HCT116 (cell line): Measurements from ENCODE around the gene PRKACA. TPM values are rescaled to one million over a fixed set of nuclear protein-coding genes. Genes with fewer than 3 reads are reported as not detected.
"Not testable (repeated sequence)": the region's sequence is repeated elsewhere in the genome, so short reads cannot be mapped to it uniquely, and the experiment has no call there.

Experiments
- ATAC-seq: fragments of 200-7000 bp; cut with Tn5 transposase; 2 replicates; pipeline ENCODE4 v1.9.1; 2020; ENCODE audit warnings: mild to moderate bottlenecking, moderate library complexity
- BruUV-seq: library from RNA; stranded (reverse); fragments of 400-500 nt; replicated peaks from 2 replicates; lab custom pipeline; 2021; lab: Mats Ljungman, UMichigan
- CTCF ChIA-PET: fragments of 300-600 bp; sonication (Branson Sonifier 250); formaldehyde crosslinking; loops from one replicate; lab custom pipeline; 2021; ENCODE audit warnings: antibody characterized with exemption; lab: Charles Lee
- POLR2A ChIA-PET: fragments of 300-600, 350-600 bp; sonication (Branson Sonifier 250); formaldehyde crosslinking; loops from one replicate; lab custom pipeline; 2021; ENCODE audit warnings: antibody characterized with exemption; lab: Charles Lee
- RAD21 ChIA-PET, 2 experiments: fragments of 300-600 bp; sonication (Branson Sonifier 250); formaldehyde crosslinking; loops; one replicate each; lab custom pipeline; 2023; ENCODE audit warnings: low total read pairs in 2 of 2; ENCODE audit not compliant: uncharacterized antibody in 2 of 2, unreplicated experiment in 2 of 2, low non-redundant PET in 1 of 2; lab: Charles Lee
- DNase-seq: peaks from one replicate; pipeline ENCODE4 v3.0.0-alpha.2; 2010; ENCODE audit warnings: low read depth, low spot score
- H2AFZ ChIP-seq: fragments of 200-600 bp; shearing (Covaris generic), sonication (generic); 2 replicates; pipeline ENCODE4 v1.6.1; 2017; ENCODE audit warnings: low read depth, mixed run types, mixed read lengths, antibody characterized with exemption, low read length; ENCODE audit not compliant: poor library complexity, severe bottlenecking
- H3K27ac ChIP-seq: 2 replicates; pipeline ENCODE4 v1.5.1; 2012; ENCODE audit warnings: low read depth, low read length
- H3K27me3 ChIP-seq: fragments of 200-600 bp; sonication (generic); 2 replicates; pipeline ENCODE4 v1.6.1; 2016; ENCODE audit warnings: mixed run types, low read length, mixed read lengths; ENCODE audit not compliant: insufficient read depth
- H3K36me3 ChIP-seq, 2 experiments: fragments of 200-500 bp in 1 of 2; fragments of 200-600 bp in 1 of 2; sonication (Bioruptor generic) in 1 of 2; sonication (generic) in 1 of 2; 2 replicates each; pipeline versions ENCODE4 v1.5.1 to v1.6.1; 2014 to 2016; ENCODE audit warnings: low read length in 2 of 2, inconsistent platforms in 1 of 2, mixed read lengths in 1 of 2, mixed run types in 1 of 2; ENCODE audit not compliant: insufficient read depth in 2 of 2, control insufficient read depth in 1 of 2
- H3K4me1 ChIP-seq, 2 experiments: fragments of 200-600 bp in 1 of 2; sonication (generic) in 1 of 2; 2 replicates each; pipeline versions ENCODE4 v1.5.1 to v1.6.1; 2012 to 2017; ENCODE audit warnings: low read length in 2 of 2, inconsistent platforms in 1 of 2, mild to moderate bottlenecking in 1 of 2, mixed read lengths in 1 of 2, mixed run types in 1 of 2, moderate library complexity in 1 of 2; ENCODE audit not compliant: insufficient read depth in 2 of 2, control insufficient read depth in 1 of 2
- H3K4me2 ChIP-seq: fragments of 200-600 bp; sonication (generic); 2 replicates; pipeline ENCODE4 v1.6.1; 2017; ENCODE audit warnings: mixed run types, low read length, mixed read lengths
- H3K4me3 ChIP-seq, 2 experiments: fragments of 200-600 bp in 1 of 2; sonication (generic) in 1 of 2; replicated peaks in 1 of 2; 2 replicates each; pipeline ENCODE4 v1.5.1; 2011 to 2016; ENCODE audit warnings: low read length in 2 of 2, control low read depth in 1 of 2, low read depth in 1 of 2, mild to moderate bottlenecking in 1 of 2, mixed read lengths in 1 of 2, mixed run types in 1 of 2
- H3K79me2 ChIP-seq: fragments of 200-600 bp; sonication (generic); 2 replicates; pipeline ENCODE4 v1.6.1; 2017; ENCODE audit warnings: mild to moderate bottlenecking, mixed run types, low read length, moderate library complexity, mixed read lengths; ENCODE audit not compliant: insufficient read depth
- H3K9ac ChIP-seq: fragments of 200-600 bp; sonication (generic); 2 replicates; pipeline ENCODE4 v1.6.1; 2016; ENCODE audit warnings: low read length, mixed read lengths
- H3K9me2 ChIP-seq: fragments of 200-600 bp; sonication (generic), shearing (Covaris generic); 2 replicates; pipeline ENCODE4 v1.6.1; 2017; ENCODE audit warnings: mixed run types, mild to moderate bottlenecking, moderate library complexity; ENCODE audit not compliant: insufficient read depth
- H3K9me3 ChIP-seq, 2 experiments: fragments of 200-500 bp in 1 of 2; fragments of 200-600 bp in 1 of 2; sonication (Bioruptor generic) in 1 of 2; sonication (generic) in 1 of 2; 2 replicates each; pipeline ENCODE4 v1.6.1; 2014 to 2017; ENCODE audit warnings: low read length in 2 of 2, mixed read lengths in 2 of 2, inconsistent platforms in 1 of 2, low read depth in 1 of 2, mild to moderate bottlenecking in 1 of 2, mixed run types in 1 of 2, moderate library complexity in 1 of 2; ENCODE audit not compliant: control insufficient read depth in 1 of 2, insufficient read depth in 1 of 2
- H4K20me1 ChIP-seq: fragments of 200-600 bp; sonication (generic), shearing (Covaris generic); 2 replicates; pipeline ENCODE4 v1.6.1; 2017; ENCODE audit warnings: mixed run types, mild to moderate bottlenecking, moderate library complexity; ENCODE audit not compliant: insufficient read depth
- CBX3 ChIP-seq: IDR thresholded peaks from 2 replicates; pipeline ENCODE4 v1.6.1; 2012; ENCODE audit warnings: low read depth
- TCF7L2 ChIP-seq: IDR thresholded peaks from 2 replicates; pipeline ENCODE4 v1.7.0; 2011; ENCODE audit warnings: borderline replicate concordance, inconsistent platforms; ENCODE audit not compliant: insufficient read depth, insufficient read length; ENCODE audit errors: extremely low read depth
- ZFX ChIP-seq: fragments of 450-650 bp; IDR thresholded peaks from 2 replicates; pipeline ENCODE4 v1.6.1; 2017
- intact Hi-C: fragments of 100-400 bp; cut with micrococcal nuclease; formaldehyde crosslinking; loops from 2 replicates; pipeline ENCODE4 v1.10.0; 2022
- total RNA-seq: library from RNA; stranded (reverse); gene quantifications from one replicate; pipeline ENCODE4 v1.2.1, GENCODE V29; 2021; ENCODE audit not compliant: unreplicated experiment

PRKACA gene
- total RNA-seq, 1 experiment from 2014 or later, result 95.7 TPM

- ATAC-seq (no peak), DNase-seq (no peak)
- RAD21 ChIA-PET, result no interaction called here
- H3K27ac ChIP-seq, result no peak overlapping the region
- intact Hi-C loops, result no loop called here
- H3K9ac ChIP-seq, result no peak overlapping the region
- CTCF ChIA-PET, result interaction anchor here (1.5 kb wide), 1 partner anchor 15 kb away, joined by 8 read pairs; no protein-coding TSS in a partner anchor
- no peak for TF ChIP-seq CBX3
- TF ChIP-seq ZFX, result no peak
- TF ChIP-seq TCF7L2, result no peak
- H3K79me2 ChIP-seq, result no peaks in the 10 kb centered on the region
- H3K9me3 ChIP-seq, result no peaks in the 10 kb centered on the region
- H3K27me3 ChIP-seq, result no peaks in the 10 kb centered on the region
- no peak overlapping the region for H3K4me2 ChIP-seq
- no peaks in the 10 kb centered on the region for H4K20me1 ChIP-seq
- no peak overlapping the region for H2AFZ ChIP-seq
- peaks cover 0 to 4% of the 10 kb centered on the region in 2 experiments; a peak in 2 of 4 replicates for H3K36me3 ChIP-seq
- no TSS peak for BruUV-seq
- no peak overlapping the region for H3K4me3 ChIP-seq
- POLR2A ChIA-PET, result interaction anchor here (0.9 to 2.1 kb wide), 2 partner anchors 10 kb away, joined by 3 to 12 read pairs; partner anchors contain the start of gene ASF1B
- H3K9me2 ChIP-seq, result no peaks in the 10 kb centered on the region
- peaks cover 5 to 15% of the 10 kb centered on the region in 2 experiments; a peak in 3 of 4 replicates for H3K4me1 ChIP-seq
Measured at GRCh38 chr19:14146789-14147216, 29.2 kb upstream of the PRKACA start.

- CTCF ChIA-PET, result interaction anchor here (1.2 to 1.7 kb wide), 2 partner anchors 10 to 260 kb away, joined by 3 to 9 read pairs; partner anchors contain the start of gene ASF1B
- intact Hi-C loops, BruUV-seq, H3K9me2 ChIP-seq, H3K27ac ChIP-seq, H3K27me3 ChIP-seq, H3K79me2 ChIP-seq, H3K4me2 ChIP-seq, H3K36me3 ChIP-seq, H3K9me3 ChIP-seq, RAD21 ChIA-PET, ATAC-seq, H3K4me3 ChIP-seq, H2AFZ ChIP-seq, DNase-seq, H3K9ac ChIP-seq, H4K20me1 ChIP-seq: not testable (repeated sequence)
- H3K4me1 ChIP-seq, result peaks cover 5 to 15% of the 10 kb centered on the region in 2 experiments; a peak in 3 of 4 replicates
- POLR2A ChIA-PET, result interaction anchor here (2.1 kb wide), 1 partner anchor 9 kb away, joined by 12 read pairs; the partner anchor contains the start of gene ASF1B
Measured at GRCh38 chr19:14146169-14146568, 28.6 kb upstream of the PRKACA start.
